Keratinocyte (primary cell): ENCODE data around the gene PFN2. TPM values are rescaled to one million over a fixed set of nuclear protein-coding genes. Genes with fewer than 3 reads are reported as not detected.

Experiments used
- DNase-seq: peaks from one replicate; pipeline ENCODE4 v3.0.0-alpha.2; 2011; ENCODE audit warnings: low read depth, missing footprints, low spot score
- FAIRE-seq: peaks from 2 replicates; lab custom pipeline; 2011; peaks lifted over from hg19 to GRCh38; lab: Jason Lieb, UNC
- H2AFZ ChIP-seq: 2 replicates; pipeline ENCODE4 v1.6.0; 2012; ENCODE audit warnings: low read length, control low read depth, inconsistent platforms; ENCODE audit not compliant: control insufficient read depth
- H3K27ac ChIP-seq: 2 replicates; pipeline ENCODE4 v1.5.1; 2011; ENCODE audit warnings: low read length; ENCODE audit not compliant: control insufficient read depth, insufficient read depth
- H3K27me3 ChIP-seq: 3 replicates; pipeline ENCODE4 v1.6.0; 2011; ENCODE audit warnings: low read length; ENCODE audit not compliant: control insufficient read depth, insufficient read depth; ENCODE audit errors: extremely low read depth
- H3K36me3 ChIP-seq, 2 experiments: 2 replicates in 1 of 2; 3 replicates in 1 of 2; pipeline ENCODE4 v1.5.1; 2011; ENCODE audit warnings: low read length in 2 of 2, mild to moderate bottlenecking in 1 of 2; ENCODE audit not compliant: control insufficient read depth in 2 of 2, insufficient read depth in 2 of 2; ENCODE audit errors: extremely low read depth in 1 of 2
- H3K4me1 ChIP-seq: 3 replicates; pipeline ENCODE4 v1.5.1; 2011; ENCODE audit warnings: low read length; ENCODE audit not compliant: control insufficient read depth, insufficient read depth; ENCODE audit errors: extremely low read depth
- H3K4me2 ChIP-seq: 3 replicates; pipeline ENCODE4 v1.6.0; 2011; ENCODE audit warnings: low read depth, low read length; ENCODE audit not compliant: control insufficient read depth, insufficient read depth; ENCODE audit errors: extremely low read depth
- H3K4me3 ChIP-seq, 3 experiments: fragments of 200-600 bp in 1 of 3; sonication (generic) in 1 of 3; 2 replicates in 2 of 3; 3 replicates in 1 of 3; pipeline ENCODE4 v1.5.1; 2011 to 2016; ENCODE audit warnings: low read length in 3 of 3, mild to moderate bottlenecking in 3 of 3, control low read depth in 2 of 3, inconsistent platforms in 1 of 3, low read depth in 1 of 3, mixed read lengths in 1 of 3, mixed run types in 1 of 3, moderate library complexity in 1 of 3; ENCODE audit not compliant: control insufficient read depth in 2 of 3, insufficient read depth in 2 of 3; ENCODE audit errors: extremely low read depth in 1 of 3
- H3K79me2 ChIP-seq: 2 replicates; pipeline ENCODE4 v1.6.0; 2012; ENCODE audit warnings: low read length; ENCODE audit not compliant: control insufficient read depth, insufficient read depth
- H3K9ac ChIP-seq: 3 replicates; pipeline ENCODE4 v1.6.0; 2011; ENCODE audit warnings: low read length; ENCODE audit not compliant: control insufficient read depth, insufficient read depth; ENCODE audit errors: extremely low read depth
- H3K9me1 ChIP-seq: 3 replicates; pipeline ENCODE4 v1.6.0; 2011; ENCODE audit warnings: low read length; ENCODE audit not compliant: control insufficient read depth, insufficient read depth; ENCODE audit errors: extremely low read depth
- H3K9me3 ChIP-seq: 2 replicates; pipeline ENCODE4 v1.5.1; 2012; ENCODE audit warnings: low read depth, low read length; ENCODE audit not compliant: control insufficient read depth
- H4K20me1 ChIP-seq: 3 replicates; pipeline ENCODE4 v1.6.0; 2011; ENCODE audit warnings: low read length; ENCODE audit not compliant: control insufficient read depth, insufficient read depth; ENCODE audit errors: extremely low read depth
- EZH2 ChIP-seq: IDR thresholded peaks from one replicate; pipeline ENCODE4 v1.6.1; 2012; ENCODE audit warnings: inconsistent platforms, mild to moderate bottlenecking, low read length, moderate library complexity
- dilution Hi-C: fragments of 300-500 bp; cut with MboI; formaldehyde crosslinking; loops from one replicate; pipeline ENCODE4 v1.7.0; 2020; ENCODE audit warnings: low sequenced_read_pairs; ENCODE audit not compliant: extremely low pct_ligation_motif_present
- polyA plus RNA-seq, 5 experiments: library from polyadenylated mRNA; depleted of rRNA in 3 of 5; stranded (reverse) in 3 of 5; stranded (forward) in 1 of 5; unstranded in 1 of 5; fragments of >200 nt; gene quantifications; 1 replicate in 1 of 5; 2 replicates in 3 of 5; 3 replicates in 1 of 5; pipeline versions ENCODE4 v1.2.1 to v1.2.3, GENCODE V29; 2011 to 2012; ENCODE audit warnings: missing spikeins in 2 of 5, low read depth in 1 of 5, low replicate concordance in 1 of 5
- TF ChIP-seq, protein P1 (sequence below), 3 experiments: IDR thresholded peaks in 1 of 3; conservative IDR thresholded peaks in 1 of 3; optimal IDR thresholded peaks in 1 of 3; 2 replicates in 2 of 3; 3 replicates in 1 of 3; pipeline versions ENCODE3 to v1.5.1; 2011; ENCODE audit warnings: low read length in 3 of 3, mild to moderate bottlenecking in 3 of 3, moderate library complexity in 2 of 3, control low read depth in 1 of 3, inconsistent platforms in 1 of 3; ENCODE audit not compliant: insufficient read depth in 2 of 3; ENCODE audit errors: extremely low read depth in 1 of 3

PFN2 gene
- polyA plus RNA-seq, 1 donor (not counting 4 experiments of a cell fraction or from before 2014, with no cell fraction given) = 334 TPM

DNA sequence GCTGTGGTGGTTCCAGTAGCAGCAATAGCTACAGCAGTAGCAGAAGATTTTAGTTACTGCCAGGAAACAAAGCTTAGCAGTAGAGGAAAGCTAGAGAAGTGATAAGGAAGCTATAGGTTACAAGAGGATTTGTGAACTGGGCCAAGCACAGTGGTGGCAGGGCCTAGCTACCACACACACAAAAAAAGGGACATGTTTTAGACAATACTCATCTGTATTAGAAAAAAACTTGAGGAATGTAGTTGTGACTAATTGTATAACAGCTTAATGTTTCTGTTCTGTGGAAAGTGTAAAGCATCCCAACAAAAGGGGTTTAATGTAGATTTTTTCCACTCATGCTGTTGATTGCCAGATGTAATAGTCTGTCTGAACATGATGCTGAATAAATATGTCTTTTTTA, 29.9 kb upstream of the PFN2 start:
- Histone ChIP-seq H3K9me1 (no peaks in the 10 kb centered on the region), H3K36me3 (no peaks in the 10 kb centered on the region), H3K4me2 (no peak overlapping the region), H4K20me1 (no peaks in the 10 kb centered on the region), H3K27ac (no peak overlapping the region), H3K4me1 (peaks cover 5% of the 10 kb centered on the region), H2AFZ (peak overlapping the region; percentile 30), H3K4me3 (no peak overlapping the region), H3K9me3 (no peaks in the 10 kb centered on the region), H3K9ac (no peak overlapping the region), H3K79me2 (no peaks in the 10 kb centered on the region), H3K27me3 (no peaks in the 10 kb centered on the region)
- no peak for TF ChIP-seq EZH2
- TF ChIP-seq, protein P1, sequence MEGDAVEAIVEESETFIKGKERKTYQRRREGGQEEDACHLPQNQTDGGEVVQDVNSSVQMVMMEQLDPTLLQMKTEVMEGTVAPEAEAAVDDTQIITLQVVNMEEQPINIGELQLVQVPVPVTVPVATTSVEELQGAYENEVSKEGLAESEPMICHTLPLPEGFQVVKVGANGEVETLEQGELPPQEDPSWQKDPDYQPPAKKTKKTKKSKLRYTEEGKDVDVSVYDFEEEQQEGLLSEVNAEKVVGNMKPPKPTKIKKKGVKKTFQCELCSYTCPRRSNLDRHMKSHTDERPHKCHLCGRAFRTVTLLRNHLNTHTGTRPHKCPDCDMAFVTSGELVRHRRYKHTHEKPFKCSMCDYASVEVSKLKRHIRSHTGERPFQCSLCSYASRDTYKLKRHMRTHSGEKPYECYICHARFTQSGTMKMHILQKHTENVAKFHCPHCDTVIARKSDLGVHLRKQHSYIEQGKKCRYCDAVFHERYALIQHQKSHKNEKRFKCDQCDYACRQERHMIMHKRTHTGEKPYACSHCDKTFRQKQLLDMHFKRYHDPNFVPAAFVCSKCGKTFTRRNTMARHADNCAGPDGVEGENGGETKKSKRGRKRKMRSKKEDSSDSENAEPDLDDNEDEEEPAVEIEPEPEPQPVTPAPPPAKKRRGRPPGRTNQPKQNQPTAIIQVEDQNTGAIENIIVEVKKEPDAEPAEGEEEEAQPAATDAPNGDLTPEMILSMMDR (optimal IDR thresholded peaks at IDR 0.05 in 1 of 3, IDR thresholded peaks at IDR 0.05 in 1 of 3, conservative IDR thresholded peaks at IDR 0.05 in 1 of 3; ENCODE audit: extremely low read depth in 1 of 3, insufficient read depth in 2 of 3, low read length in 3 of 3) = no peak
- dilution Hi-C loops = no loop called here
- FAIRE-seq (no peak), DNase-seq (no peak)

DNA sequence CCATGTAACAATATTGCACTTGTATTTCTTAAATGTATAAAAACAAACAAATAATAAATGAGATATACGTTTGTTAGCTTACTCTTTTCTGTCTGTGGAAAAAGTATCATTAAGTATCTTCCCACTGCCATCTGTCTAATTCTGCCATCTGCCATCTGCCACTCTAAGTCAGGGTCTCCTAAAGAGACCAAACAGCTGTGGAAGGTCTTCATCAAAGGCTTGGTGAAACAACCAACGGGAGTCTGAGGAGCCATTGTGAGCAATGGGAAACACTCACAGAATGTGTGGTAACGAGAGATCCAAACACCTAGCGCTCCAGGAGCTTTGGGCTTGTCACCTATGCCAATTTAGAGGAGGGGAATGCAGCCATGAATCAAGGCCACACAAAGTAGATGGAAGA, 28.7 kb upstream of the PFN2 start:
- no peak overlapping the region for H2AFZ ChIP-seq
- no peaks in the 10 kb centered on the region for H3K36me3 ChIP-seq
- no peak overlapping the region for H3K4me3 ChIP-seq
- H3K4me1 ChIP-seq = no peaks in the 10 kb centered on the region
- H3K4me2 ChIP-seq = no peak overlapping the region
- no peak overlapping the region for H3K9ac ChIP-seq
- H3K9me1 ChIP-seq = no peaks in the 10 kb centered on the region
- DNase-seq = no peak
- no peaks in the 10 kb centered on the region for H3K27me3 ChIP-seq
- H3K79me2 ChIP-seq = no peaks in the 10 kb centered on the region
- H3K27ac ChIP-seq = no peak overlapping the region
- no peaks in the 10 kb centered on the region for H4K20me1 ChIP-seq
- FAIRE-seq = no peak
- dilution Hi-C loops = no loop called here
- no peaks in the 10 kb centered on the region for H3K9me3 ChIP-seq
- TF ChIP-seq, protein P1 (optimal IDR thresholded peaks at IDR 0.05 in 1 of 3, IDR thresholded peaks at IDR 0.05 in 1 of 3, conservative IDR thresholded peaks at IDR 0.05 in 1 of 3; ENCODE audit: extremely low read depth in 1 of 3, insufficient read depth in 2 of 3, low read length in 3 of 3) = no peak
- TF ChIP-seq EZH2 = no peak
